HCT116 (cell line): Measurements from ENCODE around the gene LRRC8B. TPM values are rescaled to one million over a fixed set of nuclear protein-coding genes. Genes with fewer than 3 reads are reported as not detected.

ENCODE experiments used
- ATAC-seq: fragments of 200-7000 bp; cut with Tn5 transposase; 2 replicates; pipeline ENCODE4 v1.9.1; 2020; ENCODE audit warnings: mild to moderate bottlenecking, moderate library complexity
- BruUV-seq: library from RNA; stranded (reverse); fragments of 400-500 nt; replicated peaks from 2 replicates; lab custom pipeline; 2021; lab: Mats Ljungman, UMichigan
- CTCF ChIA-PET: fragments of 300-600 bp; sonication (Branson Sonifier 250); formaldehyde crosslinking; loops from one replicate; lab custom pipeline; 2021; ENCODE audit warnings: antibody characterized with exemption; lab: Charles Lee
- POLR2A ChIA-PET: fragments of 300-600, 350-600 bp; sonication (Branson Sonifier 250); formaldehyde crosslinking; loops from one replicate; lab custom pipeline; 2021; ENCODE audit warnings: antibody characterized with exemption; lab: Charles Lee
- RAD21 ChIA-PET, 2 experiments: fragments of 300-600 bp; sonication (Branson Sonifier 250); formaldehyde crosslinking; loops; one replicate each; lab custom pipeline; 2023; ENCODE audit warnings: low total read pairs in 2 of 2; ENCODE audit not compliant: uncharacterized antibody in 2 of 2, unreplicated experiment in 2 of 2, low non-redundant PET in 1 of 2; lab: Charles Lee
- DNase-seq: peaks from one replicate; pipeline ENCODE4 v3.0.0-alpha.2; 2010; ENCODE audit warnings: low read depth, low spot score
- H2AFZ ChIP-seq: fragments of 200-600 bp; shearing (Covaris generic), sonication (generic); 2 replicates; pipeline ENCODE4 v1.6.1; 2017; ENCODE audit warnings: low read depth, mixed run types, mixed read lengths, antibody characterized with exemption, low read length; ENCODE audit not compliant: poor library complexity, severe bottlenecking
- H3K27ac ChIP-seq: 2 replicates; pipeline ENCODE4 v1.5.1; 2012; ENCODE audit warnings: low read depth, low read length
- H3K27me3 ChIP-seq: fragments of 200-600 bp; sonication (generic); 2 replicates; pipeline ENCODE4 v1.6.1; 2016; ENCODE audit warnings: mixed run types, low read length, mixed read lengths; ENCODE audit not compliant: insufficient read depth
- H3K36me3 ChIP-seq, 2 experiments: fragments of 200-500 bp in 1 of 2; fragments of 200-600 bp in 1 of 2; sonication (Bioruptor generic) in 1 of 2; sonication (generic) in 1 of 2; 2 replicates each; pipeline versions ENCODE4 v1.5.1 to v1.6.1; 2014 to 2016; ENCODE audit warnings: low read length in 2 of 2, inconsistent platforms in 1 of 2, mixed read lengths in 1 of 2, mixed run types in 1 of 2; ENCODE audit not compliant: insufficient read depth in 2 of 2, control insufficient read depth in 1 of 2
- H3K4me1 ChIP-seq, 2 experiments: fragments of 200-600 bp in 1 of 2; sonication (generic) in 1 of 2; 2 replicates each; pipeline versions ENCODE4 v1.5.1 to v1.6.1; 2012 to 2017; ENCODE audit warnings: low read length in 2 of 2, inconsistent platforms in 1 of 2, mild to moderate bottlenecking in 1 of 2, mixed read lengths in 1 of 2, mixed run types in 1 of 2, moderate library complexity in 1 of 2; ENCODE audit not compliant: insufficient read depth in 2 of 2, control insufficient read depth in 1 of 2
- H3K4me2 ChIP-seq: fragments of 200-600 bp; sonication (generic); 2 replicates; pipeline ENCODE4 v1.6.1; 2017; ENCODE audit warnings: mixed run types, low read length, mixed read lengths
- H3K4me3 ChIP-seq, 2 experiments: fragments of 200-600 bp in 1 of 2; sonication (generic) in 1 of 2; replicated peaks in 1 of 2; 2 replicates each; pipeline ENCODE4 v1.5.1; 2011 to 2016; ENCODE audit warnings: low read length in 2 of 2, control low read depth in 1 of 2, low read depth in 1 of 2, mild to moderate bottlenecking in 1 of 2, mixed read lengths in 1 of 2, mixed run types in 1 of 2
- H3K79me2 ChIP-seq: fragments of 200-600 bp; sonication (generic); 2 replicates; pipeline ENCODE4 v1.6.1; 2017; ENCODE audit warnings: mild to moderate bottlenecking, mixed run types, low read length, moderate library complexity, mixed read lengths; ENCODE audit not compliant: insufficient read depth
- H3K9ac ChIP-seq: fragments of 200-600 bp; sonication (generic); 2 replicates; pipeline ENCODE4 v1.6.1; 2016; ENCODE audit warnings: low read length, mixed read lengths
- H3K9me2 ChIP-seq: fragments of 200-600 bp; sonication (generic), shearing (Covaris generic); 2 replicates; pipeline ENCODE4 v1.6.1; 2017; ENCODE audit warnings: mixed run types, mild to moderate bottlenecking, moderate library complexity; ENCODE audit not compliant: insufficient read depth
- H3K9me3 ChIP-seq, 2 experiments: fragments of 200-500 bp in 1 of 2; fragments of 200-600 bp in 1 of 2; sonication (Bioruptor generic) in 1 of 2; sonication (generic) in 1 of 2; 2 replicates each; pipeline ENCODE4 v1.6.1; 2014 to 2017; ENCODE audit warnings: low read length in 2 of 2, mixed read lengths in 2 of 2, inconsistent platforms in 1 of 2, low read depth in 1 of 2, mild to moderate bottlenecking in 1 of 2, mixed run types in 1 of 2, moderate library complexity in 1 of 2; ENCODE audit not compliant: control insufficient read depth in 1 of 2, insufficient read depth in 1 of 2
- H4K20me1 ChIP-seq: fragments of 200-600 bp; sonication (generic), shearing (Covaris generic); 2 replicates; pipeline ENCODE4 v1.6.1; 2017; ENCODE audit warnings: mixed run types, mild to moderate bottlenecking, moderate library complexity; ENCODE audit not compliant: insufficient read depth
- EGR1 ChIP-seq: IDR thresholded peaks from 2 replicates; pipeline ENCODE4 v1.6.1; 2012; ENCODE audit warnings: low read depth
- POLR2A ChIP-seq: IDR thresholded peaks from 2 replicates; pipeline ENCODE4 v1.7.0; 2011; ENCODE audit warnings: borderline replicate concordance; ENCODE audit not compliant: insufficient read depth, insufficient read length; ENCODE audit errors: extremely low read depth
- POLR2AphosphoS5 ChIP-seq: IDR thresholded peaks from 2 replicates; pipeline ENCODE4 v1.6.1; 2011; ENCODE audit warnings: mild to moderate bottlenecking, low read depth, low read length, moderate library complexity
- RAD21 ChIP-seq: IDR thresholded peaks from 2 replicates; pipeline ENCODE4 v1.6.1; 2012; ENCODE audit warnings: low read depth, mild to moderate bottlenecking
- SIN3A ChIP-seq: IDR thresholded peaks from 2 replicates; pipeline ENCODE4 v1.6.1; 2012; ENCODE audit warnings: low read depth
- TCF7L2 ChIP-seq: IDR thresholded peaks from 2 replicates; pipeline ENCODE4 v1.7.0; 2011; ENCODE audit warnings: borderline replicate concordance, inconsistent platforms; ENCODE audit not compliant: insufficient read depth, insufficient read length; ENCODE audit errors: extremely low read depth
- ZFX ChIP-seq: fragments of 450-650 bp; IDR thresholded peaks from 2 replicates; pipeline ENCODE4 v1.6.1; 2017
- ZNF274 ChIP-seq: fragments of 200-500 bp; sonication (Bioruptor generic); IDR thresholded peaks from 2 replicates; pipeline ENCODE4 v1.6.1; 2014; ENCODE audit warnings: mild to moderate bottlenecking, low read depth, low read length, inconsistent platforms
- intact Hi-C: fragments of 100-400 bp; cut with micrococcal nuclease; formaldehyde crosslinking; loops from 2 replicates; pipeline ENCODE4 v1.10.0; 2022
- total RNA-seq: library from RNA; stranded (reverse); gene quantifications from one replicate; pipeline ENCODE4 v1.2.1, GENCODE V29; 2021; ENCODE audit not compliant: unreplicated experiment
- TF ChIP-seq, protein P1 (sequence below), 3 experiments: fragments of 200-600 bp in 1 of 3; sonication (generic) in 1 of 3; IDR thresholded peaks in 2 of 3; conservative IDR thresholded peaks in 1 of 3; 2 replicates each; pipeline ENCODE4 v1.5.1; 2012 to 2017; ENCODE audit warnings: low read depth in 2 of 3, low read length in 2 of 3, antibody characterized with exemption in 1 of 3, borderline replicate concordance in 1 of 3, control low read depth in 1 of 3, mild to moderate bottlenecking in 1 of 3, mixed read lengths in 1 of 3, mixed run types in 1 of 3, moderate library complexity in 1 of 3; ENCODE audit not compliant: insufficient read depth in 1 of 3

The LRRC8B gene
- total RNA-seq, 1 experiment from 2014 or later = 17.9 TPM

DNA sequence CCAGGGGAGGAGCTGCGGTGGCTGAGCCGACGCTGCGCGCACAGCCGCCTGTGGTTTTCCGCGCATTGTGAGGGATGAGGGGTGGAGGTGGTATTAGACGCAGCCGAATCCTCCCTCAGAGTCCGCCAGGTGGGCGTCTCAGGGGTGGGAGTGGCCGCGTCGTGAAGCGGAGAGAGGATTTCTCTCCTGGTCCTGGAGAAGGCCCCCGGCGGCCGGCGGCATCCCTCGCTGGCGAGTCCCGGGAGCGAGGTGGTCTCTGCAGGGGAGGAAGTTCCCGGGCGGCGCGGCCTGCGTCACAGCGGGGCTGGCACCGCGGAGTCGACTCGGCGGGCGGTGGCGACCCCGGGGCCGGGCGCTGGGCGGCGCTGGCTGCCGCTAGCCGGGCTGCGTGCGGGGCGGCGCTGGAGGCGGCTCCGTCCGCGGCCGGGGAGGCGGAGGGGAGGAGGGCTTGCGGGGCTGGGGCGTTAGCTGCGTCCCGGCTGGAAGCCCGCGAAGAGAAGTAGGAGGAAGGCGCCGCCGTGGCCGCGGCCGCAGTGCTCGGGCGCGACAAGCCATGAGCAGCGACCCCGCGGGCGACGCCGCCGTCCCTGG is 108.1 kb downstream of the LRRC8B start, which contains the start of gene LRRC8C:
Gene LRRC8C (plus strand): TSS at position 464 of the 591 bp plus-strand sequence. CDS start 53,354 bp downstream, outside the sequence.
- Histone ChIP-seq H3K79me2 (peaks cover 40% of the 10 kb centered on the region), H2AFZ (peak within 1 kb of the TSS; percentile 22)
- CTCF ChIA-PET = interaction anchor here (0.9 to 2.3 kb wide), 3 partner anchors 16 to 131 kb away, joined by 3 to 10 read pairs (median 4); no protein-coding TSS in a partner anchor
- no TSS peak for BruUV-seq
- peak; percentile 90 for ATAC-seq
- TF ChIP-seq RAD21 = 0 out of 2 replicates have a peak, but pooled peaks have one; percentile 8
- peak; percentile 28; the same call in 1 of the 2 replicates for TF ChIP-seq ZFX
- TF ChIP-seq SIN3A = no peak
- no peak for TF ChIP-seq TCF7L2
- peak; percentile 30; the same call in 1 of the 2 replicates for TF ChIP-seq POLR2AphosphoS5
- TF ChIP-seq, protein P1, sequence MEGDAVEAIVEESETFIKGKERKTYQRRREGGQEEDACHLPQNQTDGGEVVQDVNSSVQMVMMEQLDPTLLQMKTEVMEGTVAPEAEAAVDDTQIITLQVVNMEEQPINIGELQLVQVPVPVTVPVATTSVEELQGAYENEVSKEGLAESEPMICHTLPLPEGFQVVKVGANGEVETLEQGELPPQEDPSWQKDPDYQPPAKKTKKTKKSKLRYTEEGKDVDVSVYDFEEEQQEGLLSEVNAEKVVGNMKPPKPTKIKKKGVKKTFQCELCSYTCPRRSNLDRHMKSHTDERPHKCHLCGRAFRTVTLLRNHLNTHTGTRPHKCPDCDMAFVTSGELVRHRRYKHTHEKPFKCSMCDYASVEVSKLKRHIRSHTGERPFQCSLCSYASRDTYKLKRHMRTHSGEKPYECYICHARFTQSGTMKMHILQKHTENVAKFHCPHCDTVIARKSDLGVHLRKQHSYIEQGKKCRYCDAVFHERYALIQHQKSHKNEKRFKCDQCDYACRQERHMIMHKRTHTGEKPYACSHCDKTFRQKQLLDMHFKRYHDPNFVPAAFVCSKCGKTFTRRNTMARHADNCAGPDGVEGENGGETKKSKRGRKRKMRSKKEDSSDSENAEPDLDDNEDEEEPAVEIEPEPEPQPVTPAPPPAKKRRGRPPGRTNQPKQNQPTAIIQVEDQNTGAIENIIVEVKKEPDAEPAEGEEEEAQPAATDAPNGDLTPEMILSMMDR (IDR thresholded peaks at IDR 0.05 in 2 of 3, conservative IDR thresholded peaks at IDR 0.05 in 1 of 3; ENCODE audit: borderline replicate concordance in 1 of 3, insufficient read depth in 1 of 3, low read depth in 2 of 3, low read length in 2 of 3) = 0 out of 6 replicates have a peak, but pooled peaks of 1 of the 3 experiments have one; percentile 8
- TF ChIP-seq POLR2A = peak; percentile 68
- no peak for TF ChIP-seq EGR1
- TF ChIP-seq ZNF274 = no peak
- TF ChIP-seq, all 23 proteins: peak for 5
- peak; percentile 41 for DNase-seq
- peak within 1 kb of the TSS; percentile 94 for H3K4me2 ChIP-seq
- H3K4me1 ChIP-seq = peaks cover 8 to 36% of the 10 kb centered on the region in 2 experiments; a peak in 3 of 4 replicates
- RAD21 ChIA-PET = no interaction called here
- H3K36me3 ChIP-seq = no peaks in the 10 kb centered on the region
- H3K27me3 ChIP-seq = no peaks in the 10 kb centered on the region
- H4K20me1 ChIP-seq = peaks cover 3% of the 10 kb centered on the region; the same call in 1 of the 2 replicates
- intact Hi-C loops = loop anchor here (1.0 to 10.0 kb wide), 3 partner anchors 108 to 362 kb away; partner anchors contain the start of genes LRRC8B and ZNF326
- H3K9me3 ChIP-seq = no peaks in the 10 kb centered on the region
- peak within 1 kb of the TSS; percentile 80 for H3K27ac ChIP-seq
- POLR2A ChIA-PET = no interaction called here
- no peaks in the 10 kb centered on the region for H3K9me2 ChIP-seq
- peak within 1 kb of the TSS; percentile 82 for H3K9ac ChIP-seq
- H3K4me3 ChIP-seq = peak within 1 kb of the TSS; percentile 55 to 80
